ENCODE results near the gene CXCR5. TPM values are rescaled to one million over a fixed set of nuclear protein-coding genes. Genes with fewer than 3 reads are reported as not detected.

CXCR5 gene
- total RNA-seq, 4 donors from 2014 or later: 0.09 to 0.12 TPM; not detected in 2

- no peak for TF ChIP-seq CTCF (IDR thresholded peaks at IDR 0.05)
- ATAC-seq (ENCODE audit: low FRiP score) (no peak), DNase-seq (ENCODE audit: low spot score) (no peak)
These were observed 18.9 kb downstream of the CXCR5 start for GRCh38 chr11:118902336-118903203.

GRCh38 chr11:118903204-118904015, 19.7 kb downstream of the CXCR5 start:
- DNase-seq (ENCODE audit: low spot score): no peak
- no peak for ATAC-seq (ENCODE audit: low FRiP score)
- no peak for TF ChIP-seq CTCF (IDR thresholded peaks at IDR 0.05)

- DNase-seq (ENCODE audit: low spot score) (peak; percentile 87), ATAC-seq (ENCODE audit: low FRiP score) (peak; percentile 36)
- TF ChIP-seq CTCF (IDR thresholded peaks at IDR 0.05): peak in 2 of 3 donors; percentile 19 to 90
These were observed 23.7 kb downstream of the CXCR5 start for GRCh38 chr11:118907051-118908042.

GRCh38 chr11:118908264-118908663, 24.6 kb downstream of the CXCR5 start:
- ATAC-seq (ENCODE audit: low FRiP score): no peak

GRCh38 chr11:118908901-118909618, 25.4 kb downstream of the CXCR5 start:
- DNase-seq (ENCODE audit: low spot score): no peak
- no peak for TF ChIP-seq CTCF (IDR thresholded peaks at IDR 0.05)
- ATAC-seq (ENCODE audit: low FRiP score): no peak

More at GRCh38 chr11:118908264-118908663, 24.6 kb downstream of the CXCR5 start:
- no peak for TF ChIP-seq CTCF (IDR thresholded peaks at IDR 0.05)
- no peak for DNase-seq (ENCODE audit: low spot score)

Measured in omental fat pad (tissue), 4 donors.